HG03196 (cell line): ENCODE measurements around the gene SURF4.
"Not testable (repeated sequence)": the region's sequence is repeated elsewhere in the genome, so short reads cannot be mapped to it uniquely, and the experiment has no call there.

ENCODE experiments used
- ATAC-seq: cut with Tn5 transposase; IDR thresholded peaks from one replicate; pipeline ENCODE4 v1.9.1; 2021; ENCODE audit not compliant: unreplicated experiment

The SURF4 gene

DNA sequence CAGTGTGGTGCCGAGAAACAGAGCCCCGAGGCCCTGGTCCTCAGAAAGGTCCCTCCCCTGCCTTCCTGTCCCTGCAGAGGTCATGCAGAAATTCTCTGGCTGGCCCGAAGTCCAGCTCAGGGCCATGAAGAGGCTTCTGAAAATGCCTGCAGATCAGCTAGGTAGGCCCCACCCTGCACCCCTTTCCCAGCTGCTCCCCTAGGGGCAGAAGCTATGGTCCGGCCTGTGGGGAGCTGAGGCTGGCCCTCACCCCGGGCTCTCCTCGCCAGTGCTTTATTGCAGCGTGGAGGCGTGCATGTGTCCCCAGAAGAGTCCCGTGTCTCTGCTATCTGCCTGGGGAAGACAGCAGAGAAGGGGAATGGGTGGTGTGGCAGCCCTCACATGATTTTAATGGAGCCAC is 22.0 kb upstream of the SURF4 start:
- ATAC-seq, result no peak

DNA sequence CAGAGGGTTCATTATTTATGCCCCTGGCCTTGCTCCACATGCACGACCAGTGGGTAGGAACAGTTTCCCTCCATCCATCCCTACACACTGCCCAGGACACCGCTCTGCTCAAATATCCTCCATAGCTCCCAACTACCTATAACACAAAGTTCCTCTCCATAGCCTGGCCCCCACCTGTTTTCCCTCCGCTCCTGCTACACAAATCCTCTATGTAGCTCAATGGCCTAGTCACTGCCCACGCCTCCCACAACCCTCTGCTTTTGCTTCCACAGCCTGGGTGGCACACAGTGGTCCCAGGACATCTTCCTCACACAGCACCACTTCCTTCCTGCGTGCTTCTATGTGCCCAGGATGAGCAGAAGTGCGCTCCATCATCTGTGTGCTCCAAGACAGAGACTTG is 21.5 kb upstream of the SURF4 start:
- ATAC-seq, result no peak

DNA sequence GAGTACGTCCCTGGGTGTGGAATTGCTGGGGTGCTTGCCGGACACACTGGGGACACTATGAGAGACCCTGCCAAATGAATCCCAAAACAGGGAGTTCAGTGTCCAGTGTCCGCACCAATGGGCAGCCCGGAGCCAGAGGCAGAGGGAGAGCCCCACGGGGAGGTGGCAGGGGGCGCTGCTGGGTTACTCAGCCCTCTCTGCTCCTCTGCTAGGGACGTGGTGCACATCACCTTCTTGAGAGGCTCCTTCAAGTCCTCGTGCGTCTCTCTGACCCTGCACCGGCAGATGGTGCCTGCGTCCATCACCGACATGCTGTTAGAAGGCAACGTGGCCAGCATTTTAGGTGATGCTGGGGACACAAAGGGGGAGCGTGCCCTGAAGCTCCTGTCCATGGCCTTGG is 21.1 kb upstream of the SURF4 start:
- ATAC-seq, result no peak

DNA sequence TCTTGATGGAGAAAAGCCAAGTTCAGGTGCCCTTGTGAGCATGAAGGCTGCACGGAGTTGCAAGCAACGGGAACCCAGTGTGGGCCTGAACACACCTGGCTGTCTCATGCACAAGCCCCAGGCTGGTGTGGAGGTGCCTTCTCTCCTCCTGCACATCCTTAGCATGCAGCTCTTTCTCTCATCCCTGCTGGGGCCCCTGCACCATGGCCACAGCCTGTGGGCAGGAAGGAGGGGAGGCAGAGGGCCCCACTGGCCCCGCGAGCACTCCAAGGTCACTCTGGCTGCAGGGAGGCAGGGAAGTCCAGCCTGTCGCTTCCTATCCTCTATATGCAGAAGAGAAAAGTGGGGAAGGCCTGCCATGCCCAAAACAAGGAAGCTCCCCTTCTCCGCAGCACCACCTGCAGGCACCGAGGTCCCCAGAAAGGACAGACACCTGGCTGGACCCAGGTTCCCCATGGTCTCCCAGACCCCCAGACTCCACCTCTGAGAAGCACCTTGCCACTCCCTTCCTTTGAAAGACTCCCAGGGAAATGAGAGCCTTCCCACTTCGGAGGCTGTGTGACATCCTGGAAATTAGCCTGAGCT is 18.9 kb upstream of the SURF4 start:
- ATAC-seq, result no peak

DNA sequence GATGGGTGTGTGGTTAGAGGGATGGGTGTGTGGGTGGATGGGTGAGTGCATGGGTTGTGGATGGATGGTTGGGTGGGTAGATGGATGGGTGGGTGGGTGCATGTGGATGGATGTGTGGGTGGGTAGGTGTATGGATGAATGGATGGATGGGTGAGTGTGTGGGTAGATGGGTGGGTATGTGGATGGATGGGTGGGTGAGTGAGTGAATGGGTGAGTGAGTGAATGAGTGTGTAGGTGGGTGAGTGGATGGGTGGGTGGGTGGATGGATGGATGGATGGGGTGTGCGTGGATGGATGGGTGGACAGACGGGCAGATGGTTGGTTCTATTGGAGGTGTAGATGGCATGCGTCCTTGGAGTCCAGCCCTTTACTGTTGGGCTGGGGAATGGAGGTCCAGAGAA is 17.5 kb upstream of the SURF4 start:
- no peak for ATAC-seq

DNA sequence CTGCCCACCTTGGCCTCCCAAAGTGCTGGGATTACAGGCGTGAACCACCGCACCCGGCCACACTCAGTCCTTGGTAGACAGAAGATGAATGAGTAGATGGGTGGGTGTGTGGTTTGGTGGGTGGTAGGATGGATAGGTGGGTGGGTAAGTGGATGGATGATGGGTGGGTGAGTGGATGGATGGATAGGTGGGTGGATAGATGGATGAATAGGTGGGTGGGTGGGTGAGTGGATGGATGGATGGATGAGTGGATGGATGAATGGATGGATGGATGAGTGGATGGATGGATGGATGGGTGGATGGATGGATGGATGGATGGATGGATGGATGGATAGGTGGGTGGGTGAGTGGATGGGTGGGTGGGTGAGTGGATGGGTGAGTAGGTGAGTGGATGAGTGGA is 16.4 kb upstream of the SURF4 start:
- not testable (repeated sequence) for ATAC-seq

DNA sequence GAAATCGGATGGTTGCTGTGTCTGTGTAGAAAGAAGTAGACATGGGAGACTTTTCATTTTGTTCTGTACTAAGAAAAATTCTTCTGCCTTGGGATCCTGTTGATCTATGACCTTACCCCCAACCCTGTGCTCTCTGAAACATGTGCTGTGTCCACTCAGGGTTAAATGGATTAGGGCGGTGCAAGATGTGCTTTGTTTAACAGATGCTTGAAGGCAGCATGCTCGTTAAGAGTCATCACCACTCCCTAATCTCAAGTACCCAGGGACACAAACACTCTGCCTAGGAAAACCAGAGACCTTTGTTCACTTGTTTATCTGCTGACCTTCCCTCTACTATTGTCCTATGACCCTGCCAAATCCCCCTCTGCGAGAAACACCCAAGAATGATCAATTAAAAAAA is 15.6 kb upstream of the SURF4 start:
- not testable (repeated sequence) for ATAC-seq

DNA sequence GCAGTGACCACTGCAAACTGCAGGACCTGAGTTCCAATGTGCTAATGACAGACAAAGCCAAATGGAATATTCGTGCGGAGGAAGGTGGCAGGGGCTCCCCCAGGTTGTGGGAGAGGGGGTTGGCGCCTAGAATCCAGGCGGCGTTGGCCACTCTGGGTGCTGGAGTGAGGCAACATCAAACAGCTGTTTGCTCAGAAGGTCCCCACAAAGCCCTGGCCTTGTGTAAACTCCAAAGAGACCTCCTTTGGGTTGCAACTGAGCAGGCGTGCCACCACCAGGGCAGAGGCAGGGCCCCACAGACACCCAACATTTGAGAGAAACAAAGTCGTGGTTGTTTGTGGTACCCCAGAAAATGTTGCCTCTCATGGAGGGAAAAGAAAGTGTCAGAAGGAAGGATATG is 14.9 kb upstream of the SURF4 start:
- no peak for ATAC-seq

DNA sequence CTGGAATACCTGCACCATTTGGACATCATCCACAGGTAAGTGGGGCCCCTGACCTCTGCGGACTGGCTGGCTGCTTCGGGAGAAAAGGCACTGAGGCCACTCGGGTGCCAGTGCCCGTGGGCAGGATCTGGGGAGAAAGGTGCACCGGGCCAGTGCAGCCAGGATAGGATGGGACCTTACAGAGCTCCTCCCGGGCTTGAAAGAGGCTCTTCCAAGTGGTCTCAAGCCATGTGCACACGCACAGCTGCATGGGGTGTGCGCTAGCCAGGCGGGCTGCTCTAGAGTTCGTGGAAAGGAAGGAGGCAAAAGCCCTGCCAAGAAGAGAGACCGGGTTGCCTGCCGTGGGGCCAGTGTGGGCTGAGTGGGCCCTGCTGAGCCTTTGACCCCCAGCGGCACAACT is 13.7 kb upstream of the SURF4 start:
- ATAC-seq, result no peak

DNA sequence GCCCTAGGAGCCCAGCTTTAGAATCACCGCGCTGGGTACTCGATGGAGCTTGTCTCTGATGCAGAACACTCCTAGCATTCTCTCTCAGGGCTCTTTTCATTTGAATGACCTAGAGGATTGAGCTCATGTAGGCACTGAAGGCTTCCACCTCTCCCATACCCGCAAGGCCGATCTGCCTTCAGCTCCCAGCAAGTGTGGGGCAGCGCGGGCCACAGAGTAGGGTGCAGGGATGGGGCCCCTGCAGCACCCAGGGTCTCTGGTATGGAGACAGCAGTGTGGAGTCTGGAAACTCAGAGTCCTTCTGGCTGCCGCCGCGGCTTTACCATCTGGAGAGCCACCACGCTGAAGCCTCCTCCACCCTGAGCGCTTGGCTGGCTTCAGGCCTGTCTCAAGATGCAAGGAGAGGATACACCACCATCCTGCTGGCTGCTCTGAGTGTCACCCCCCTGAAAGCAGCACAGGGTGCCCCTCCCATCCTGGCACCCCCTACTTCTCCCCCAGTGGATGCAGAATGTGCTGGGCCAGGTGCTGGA is 13.2 kb upstream of the SURF4 start:
- ATAC-seq, result no peak

DNA sequence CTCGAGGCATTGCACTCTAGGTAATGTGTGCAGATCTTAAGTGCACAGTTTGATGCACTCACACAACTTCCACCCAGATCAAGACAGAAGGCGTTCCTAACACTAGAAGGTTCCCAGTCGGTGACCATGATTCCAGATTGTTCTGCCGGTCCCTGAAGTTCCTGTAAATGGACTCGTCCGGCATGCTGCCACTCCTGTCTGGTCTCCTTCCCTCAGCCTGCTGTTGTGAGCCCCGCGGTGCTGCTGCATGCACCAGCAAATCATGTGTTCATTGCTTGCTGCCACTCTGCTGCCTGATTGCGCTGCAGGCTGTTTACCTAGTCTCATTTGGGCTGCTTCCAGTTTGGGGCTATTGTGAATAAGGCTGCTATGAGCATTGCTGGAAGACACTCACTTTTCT is 11.8 kb upstream of the SURF4 start:
- no peak for ATAC-seq

DNA sequence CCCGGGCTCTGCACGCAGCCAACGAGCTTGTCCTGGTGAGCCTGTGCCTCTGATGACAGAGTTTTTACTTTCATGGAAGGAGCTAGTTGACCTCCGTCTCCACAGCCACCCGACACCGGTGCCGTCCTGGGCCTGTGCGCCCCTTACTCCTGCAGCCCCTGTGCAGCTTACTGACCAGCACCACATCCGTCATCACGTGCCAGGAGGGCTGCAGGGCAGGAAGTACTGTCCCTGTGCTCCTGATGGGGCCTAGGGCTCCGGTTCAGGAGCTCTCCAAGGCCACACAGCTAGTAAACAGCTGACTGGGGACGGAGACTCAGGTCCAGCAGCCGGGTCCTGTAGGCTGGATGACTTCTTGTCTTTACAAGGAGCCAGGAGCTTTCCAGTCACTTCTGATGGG is 10.5 kb upstream of the SURF4 start:
- ATAC-seq, result no peak

DNA sequence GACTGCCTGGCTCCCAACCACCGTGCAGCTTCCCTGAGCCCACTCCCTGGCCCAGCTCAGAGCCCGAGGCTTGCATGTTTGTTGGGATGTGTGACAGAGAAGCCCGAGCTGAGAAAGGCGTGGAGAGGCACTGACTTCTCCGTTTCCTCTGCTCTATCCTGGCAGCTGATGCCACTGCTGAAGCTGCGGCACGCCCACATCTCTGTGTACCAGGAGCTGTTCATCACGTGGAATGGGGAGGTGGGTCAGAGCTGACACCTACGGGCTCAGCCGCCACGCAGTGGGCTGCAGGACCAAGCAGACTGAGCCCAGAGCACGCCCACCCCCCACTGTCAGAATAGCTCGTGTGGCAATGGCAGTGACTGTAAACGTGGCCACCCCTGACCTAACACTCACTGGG is 9.6 kb upstream of the SURF4 start:
- ATAC-seq, result no peak

DNA sequence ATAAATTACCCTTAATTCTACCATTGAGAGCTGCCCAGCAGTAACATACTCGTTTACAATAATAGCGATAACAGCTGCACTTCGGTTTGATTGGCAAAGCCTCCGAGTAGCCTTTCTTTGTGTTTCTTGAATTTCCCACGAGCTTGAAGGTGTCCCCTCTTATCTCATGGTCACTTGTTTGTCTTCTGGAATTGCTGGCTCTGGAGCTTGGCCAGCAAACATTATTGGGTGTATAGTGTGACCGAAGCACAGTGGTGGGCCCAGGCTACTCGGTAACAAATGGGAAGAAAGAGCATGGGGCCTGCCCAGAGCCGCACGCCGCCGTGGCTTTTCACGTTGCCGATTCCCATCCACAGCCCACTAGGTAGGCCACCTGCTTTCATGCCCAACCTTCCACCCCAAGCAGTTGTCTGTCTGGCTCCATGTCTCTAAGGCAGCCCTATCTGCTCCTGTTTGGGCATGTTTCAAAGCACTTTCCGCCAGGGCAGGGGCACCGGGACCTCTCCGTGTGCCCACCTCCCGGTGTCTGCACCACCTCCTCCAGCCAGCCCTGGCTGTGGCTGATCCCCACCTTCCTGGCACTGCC is 9.0 kb upstream of the SURF4 start:
- ATAC-seq, result no peak

DNA sequence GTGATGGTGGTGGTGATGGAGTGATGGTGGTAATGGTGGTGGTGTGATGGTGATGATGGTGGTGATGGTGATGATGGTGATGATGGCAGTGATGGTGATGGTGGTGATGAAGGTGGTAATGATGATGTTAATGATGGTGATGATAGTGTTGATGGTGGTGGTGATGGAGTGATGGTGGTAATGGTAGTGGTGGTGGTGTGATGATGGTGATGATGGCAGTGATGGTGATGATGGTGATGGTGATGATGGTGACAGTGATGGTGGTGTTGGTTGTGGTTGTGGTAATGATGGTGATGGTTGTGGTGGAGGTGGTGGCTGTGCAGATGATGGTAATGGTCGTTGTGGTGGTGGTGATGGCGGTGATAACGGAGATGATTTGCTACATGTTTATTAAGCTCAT is 7.6 kb upstream of the SURF4 start:
- ATAC-seq, result no peak

DNA sequence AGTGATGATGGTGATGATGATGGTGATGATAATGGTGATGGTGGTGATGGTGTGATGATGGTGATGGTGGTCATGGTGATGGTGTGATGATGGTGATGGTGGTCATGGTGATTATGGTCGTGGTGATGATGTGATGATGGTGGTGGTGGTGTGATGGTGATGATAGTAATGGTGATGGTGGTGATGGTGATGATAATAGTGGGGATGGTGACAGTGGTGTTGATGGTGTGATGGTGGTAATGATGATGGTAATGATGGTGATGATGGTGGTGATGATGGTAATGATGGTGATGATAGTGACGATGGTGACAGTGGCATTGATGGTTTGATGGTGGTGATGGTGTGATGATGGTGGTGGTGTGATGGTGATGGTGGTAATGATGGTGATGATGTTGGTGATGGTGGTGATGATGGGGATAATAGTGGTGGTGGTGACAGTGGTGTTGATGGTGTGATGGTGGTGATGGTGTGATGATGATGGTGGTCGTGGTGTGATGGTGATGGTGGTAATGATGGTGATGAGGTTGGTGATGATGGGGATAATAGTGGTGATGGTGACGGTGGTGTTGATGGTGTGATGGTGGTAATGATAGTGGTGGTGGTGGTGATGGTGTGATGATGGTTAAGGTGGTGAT is 6.8 kb upstream of the SURF4 start:
- ATAC-seq, result no peak

DNA sequence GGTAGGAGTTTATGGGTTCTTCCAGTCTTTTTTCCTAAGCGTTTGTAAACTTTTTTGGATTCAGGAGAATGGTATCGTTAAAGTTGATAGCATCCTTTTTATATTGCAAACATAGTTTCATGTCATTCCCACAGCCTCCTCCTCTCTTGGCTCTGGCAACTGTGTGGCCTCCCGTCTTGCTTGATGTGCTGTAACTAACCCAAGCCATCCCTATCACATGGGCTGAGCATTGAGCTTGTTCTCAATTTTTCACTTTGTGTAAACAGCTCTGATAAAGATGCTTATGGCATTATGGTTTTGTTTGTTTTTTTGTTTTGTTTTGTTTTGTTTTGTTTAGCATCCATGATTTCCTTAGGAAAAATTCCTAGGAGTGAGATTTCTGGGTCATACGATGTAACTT is 4.9 kb upstream of the SURF4 start:
- ATAC-seq, result no peak

DNA sequence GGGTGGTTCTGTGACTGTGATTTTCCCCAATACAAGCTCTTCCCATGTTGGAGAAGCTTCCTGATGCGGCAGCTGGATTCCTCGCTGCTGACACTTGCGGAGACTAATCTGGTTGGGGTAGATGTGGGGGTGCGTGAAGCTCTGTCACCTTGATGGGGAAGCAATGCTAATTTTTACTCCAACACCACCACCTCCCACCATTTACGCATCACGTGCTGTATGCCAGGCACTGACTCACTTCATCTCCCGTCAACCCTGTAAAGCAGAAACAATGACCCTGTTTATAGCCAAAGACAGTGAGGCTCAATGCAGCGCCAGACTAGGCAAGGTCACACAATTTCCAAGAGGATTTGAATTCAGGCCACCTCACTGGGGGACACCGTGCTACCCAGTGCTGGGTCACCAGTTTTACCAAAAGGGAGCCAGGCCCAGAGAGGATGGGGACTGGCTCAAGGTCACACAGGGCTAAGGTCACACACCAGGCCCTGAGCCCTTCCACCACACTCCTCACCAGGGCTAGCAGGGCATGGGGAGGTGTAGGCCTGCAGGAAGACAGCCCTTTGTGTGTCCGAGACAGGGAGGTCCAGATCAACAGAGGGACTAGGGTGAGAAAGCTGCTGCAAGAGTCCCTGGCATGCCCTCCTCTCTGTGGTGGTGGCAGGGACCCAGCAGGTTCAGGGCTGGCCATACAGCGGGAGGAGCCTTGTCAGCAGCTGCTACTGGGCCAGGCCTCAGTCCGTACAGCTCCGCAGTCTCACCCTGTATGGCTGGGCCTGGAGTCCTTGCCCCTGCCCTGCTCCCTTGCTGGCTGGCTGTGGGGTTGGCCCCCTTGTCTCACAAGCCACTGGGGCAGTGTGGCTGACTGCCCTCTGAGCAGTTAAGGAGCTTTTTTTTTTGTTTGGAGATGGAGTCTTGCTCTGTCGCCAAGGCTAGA is 3.6 kb upstream of the SURF4 start:
- ATAC-seq, result no peak

DNA sequence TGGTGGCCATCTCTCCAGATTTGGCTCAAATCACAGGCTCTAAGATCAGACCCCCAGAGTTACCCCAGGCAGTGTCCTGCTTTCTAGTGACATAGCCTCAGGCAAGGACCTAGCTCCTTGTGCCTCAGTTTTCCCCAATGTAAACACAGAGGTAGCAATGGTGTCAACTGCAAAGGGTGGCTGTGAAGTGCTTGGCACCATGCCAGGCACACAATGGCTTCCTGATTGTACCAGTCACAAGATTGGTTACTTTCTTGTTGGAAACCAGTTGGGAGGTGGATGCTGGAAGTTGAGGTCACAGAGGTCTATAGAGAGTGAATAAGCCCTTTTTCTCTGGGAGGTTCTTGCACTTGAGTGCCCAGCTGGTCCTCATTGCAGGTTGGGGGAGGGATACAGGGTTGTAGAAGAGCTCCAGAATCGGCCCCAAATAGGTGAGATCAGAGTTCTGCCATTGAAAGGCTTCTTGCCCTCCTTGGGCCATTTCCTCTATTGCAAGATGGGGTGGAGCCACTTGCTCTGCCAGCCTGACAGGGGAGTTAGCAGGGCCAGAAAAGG is 2.6 kb upstream of the SURF4 start:
- ATAC-seq, result no peak

DNA sequence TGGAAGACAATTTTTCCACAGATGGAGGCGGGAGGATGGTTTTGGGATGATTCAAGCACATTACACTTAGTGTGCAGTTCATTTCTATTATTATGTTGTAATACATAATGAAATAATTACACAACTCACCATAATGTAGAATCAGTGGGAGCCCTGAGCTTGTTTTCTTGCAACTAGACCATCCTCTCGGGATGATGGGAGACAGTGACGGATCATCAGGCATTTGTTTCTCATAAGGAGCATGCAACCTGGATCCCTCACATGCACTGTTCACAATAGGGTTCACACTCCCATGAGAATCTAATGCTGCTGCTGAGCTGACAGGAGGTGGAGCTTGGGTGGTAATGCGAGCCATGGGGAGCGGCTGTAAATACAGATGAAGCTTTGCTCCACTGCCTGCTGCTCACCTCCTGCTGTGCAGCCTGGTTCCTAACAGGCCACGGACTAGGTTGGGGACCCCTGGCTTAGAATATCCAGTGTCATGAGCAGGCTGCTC is 1.9 kb upstream of the SURF4 start:
- ATAC-seq, result no peak

DNA sequence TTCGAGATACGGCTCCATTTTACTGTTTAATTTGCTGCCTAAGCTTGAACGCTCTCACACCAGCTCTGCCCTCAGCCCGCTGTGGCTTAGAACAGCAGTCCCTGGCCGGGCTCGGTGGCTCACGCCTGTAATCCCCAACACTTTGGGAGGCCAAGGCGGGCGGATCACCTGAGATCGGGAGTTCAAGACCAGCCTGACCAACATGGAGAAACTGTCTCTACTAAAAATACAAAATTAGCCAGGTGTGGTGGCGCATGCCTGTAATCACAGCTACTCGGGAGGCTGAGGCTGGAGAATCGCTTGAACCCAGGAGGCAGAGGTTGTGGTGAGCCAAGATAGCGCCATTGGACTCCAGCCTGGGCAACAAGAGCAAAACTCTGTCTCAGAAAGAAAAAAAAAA is 1.4 kb upstream of the SURF4 start:
- not testable (repeated sequence) for ATAC-seq
